Osteocyte (in vitro differentiated cells): Measurements from ENCODE around the gene RALGDS. TPM values are rescaled to one million over a fixed set of nuclear protein-coding genes. Genes with fewer than 3 reads are reported as not detected.
A peak's percentile ranks its signal among the peaks of the same experiment; 100 is the strongest.

Experiments
- DNase-seq: peaks from one replicate; pipeline ENCODE4 v3.0.0; 2021; ENCODE audit warnings: mixed read lengths; ENCODE audit not compliant: unreplicated experiment; ENCODE audit errors: extremely low spot score
- H3K27ac Mint-ChIP-seq: one replicate; pipeline ENCODE4 v1.8.0; 2021; ENCODE audit warnings: mild to moderate bottlenecking, mixed read lengths; ENCODE audit not compliant: unreplicated experiment
- H3K27me3 Mint-ChIP-seq: one replicate; pipeline ENCODE4 v1.8.0; 2021; ENCODE audit warnings: mixed read lengths; ENCODE audit not compliant: unreplicated experiment
- H3K36me3 Mint-ChIP-seq: one replicate; pipeline ENCODE4 v1.8.0; 2021; ENCODE audit warnings: mixed read lengths; ENCODE audit not compliant: unreplicated experiment
- H3K4me1 Mint-ChIP-seq: one replicate; pipeline ENCODE4 v1.8.0; 2021; ENCODE audit warnings: mixed read lengths; ENCODE audit not compliant: unreplicated experiment
- H3K4me3 Mint-ChIP-seq: one replicate; pipeline ENCODE4 v1.8.0; 2021; ENCODE audit warnings: mild to moderate bottlenecking, moderate library complexity, mixed read lengths; ENCODE audit not compliant: unreplicated experiment
- H3K9me3 Mint-ChIP-seq: one replicate; pipeline ENCODE4 v1.8.0; 2021; ENCODE audit warnings: mixed read lengths; ENCODE audit not compliant: unreplicated experiment
- CTCF ChIP-seq: fragments of 200-600 bp; sonication (generic); IDR thresholded peaks from 2 replicates; pipeline ENCODE4 v1.5.0; 2021; ENCODE audit warnings: antibody characterized with exemption, mild to moderate bottlenecking, moderate library complexity
- total RNA-seq: library from RNA; stranded (reverse); gene quantifications from 2 replicates; pipeline ENCODE4 v1.2.1, GENCODE V29; 2021

The RALGDS gene
- total RNA-seq, 1 donor from 2014 or later: 38.4 TPM

- TF ChIP-seq CTCF: no peak
- no peaks in the 10 kb centered on the region for H3K9me3 Mint-ChIP-seq
- H3K27me3 Mint-ChIP-seq: no peaks in the 10 kb centered on the region
- no peak overlapping the region for H3K27ac Mint-ChIP-seq
- no peak overlapping the region for H3K4me3 Mint-ChIP-seq
- H3K36me3 Mint-ChIP-seq: peaks cover 2% of the 10 kb centered on the region
- peaks cover 26% of the 10 kb centered on the region for H3K4me1 Mint-ChIP-seq
- DNase-seq: no peak
Measured at GRCh38 chr9:133139246-133140173, 18.5 kb upstream of the RALGDS start.

GRCh38 chr9:133137451-133138231 is 16.6 kb upstream of the RALGDS start:
- TF ChIP-seq CTCF: no peak
- H3K36me3 Mint-ChIP-seq: peaks cover 2% of the 10 kb centered on the region
- H3K9me3 Mint-ChIP-seq: no peaks in the 10 kb centered on the region
- no peaks in the 10 kb centered on the region for H3K27me3 Mint-ChIP-seq
- H3K27ac Mint-ChIP-seq: no peak overlapping the region
- DNase-seq: no peak
- H3K4me1 Mint-ChIP-seq: peaks cover 31% of the 10 kb centered on the region
- no peak overlapping the region for H3K4me3 Mint-ChIP-seq

- H3K9me3 Mint-ChIP-seq: no peaks in the 10 kb centered on the region
- peak overlapping the region; percentile 65 for H3K27ac Mint-ChIP-seq
- H3K4me1 Mint-ChIP-seq: peaks cover 38% of the 10 kb centered on the region
- H3K27me3 Mint-ChIP-seq: no peaks in the 10 kb centered on the region
- H3K36me3 Mint-ChIP-seq: peaks cover 2% of the 10 kb centered on the region
- no peak for TF ChIP-seq CTCF
- no peak overlapping the region for H3K4me3 Mint-ChIP-seq
- DNase-seq: peak; percentile 89
Measured at GRCh38 chr9:133135146-133135745, 14.2 kb upstream of the RALGDS start.

- Mint-ChIP-seq H3K4me3 (no peak overlapping the region), H3K36me3 (peaks cover 2% of the 10 kb centered on the region), H3K27ac (peak overlapping the region; percentile 94), H3K4me1 (peaks cover 38% of the 10 kb centered on the region), H3K27me3 (no peaks in the 10 kb centered on the region), H3K9me3 (no peaks in the 10 kb centered on the region)
- no peak for DNase-seq
- no peak for TF ChIP-seq CTCF
Measured at GRCh38 chr9:133134388-133135145, 13.5 kb upstream of the RALGDS start.
